Endothelial cell of umbilical vein (primary cell): ENCODE measurements around the gene CTTNBP2. TPM values are rescaled to one million over a fixed set of nuclear protein-coding genes. Genes with fewer than 3 reads are reported as not detected.

Experiments
- BruUV-seq: library from RNA; stranded (reverse); fragments of 400-500 nt; replicated peaks from 2 replicates; lab custom pipeline; 2021; lab: Mats Ljungman, UMichigan
- CTCF ChIA-PET: fragments of 300-600, 350-600 bp; sonication (Branson Sonifier 250); formaldehyde crosslinking; loops from one replicate; lab custom pipeline; 2021; ENCODE audit warnings: antibody characterized with exemption, inconsistent platforms; lab: Charles Lee
- POLR2A ChIA-PET: fragments of 300-600, 350-600 bp; sonication (Branson Sonifier 250); formaldehyde crosslinking; loops from one replicate; lab custom pipeline; 2021; ENCODE audit warnings: antibody characterized with exemption, inconsistent platforms; lab: Charles Lee
- DNase-seq: peaks from one replicate; pipeline ENCODE4 v3.0.0-alpha.2; 2011; ENCODE audit warnings: low read depth, low spot score
- FAIRE-seq: peaks from 2 replicates; lab custom pipeline; 2011; peaks lifted over from hg19 to GRCh38; lab: Jason Lieb, UNC
- H2AFZ ChIP-seq: 2 replicates; pipeline ENCODE4 v1.6.0; 2012; ENCODE audit warnings: low read depth, low read length, control low read depth, inconsistent platforms
- H3K27ac ChIP-seq: 2 replicates; pipeline ENCODE4 v1.5.1; 2011; ENCODE audit warnings: low read depth, mild to moderate bottlenecking, control low read depth, low read length, moderate library complexity; ENCODE audit not compliant: insufficient read depth
- H3K27me3 ChIP-seq, 2 experiments: 2 replicates each; pipeline versions ENCODE4 v1.6.0 to v1.6.1; 2011; ENCODE audit warnings: low read length in 2 of 2, mixed read lengths in 1 of 2; ENCODE audit not compliant: control insufficient read depth in 2 of 2, insufficient read depth in 2 of 2
- H3K36me3 ChIP-seq, 2 experiments: 2 replicates in 1 of 2; 3 replicates in 1 of 2; pipeline ENCODE4 v1.5.1; 2011; ENCODE audit warnings: low read length in 2 of 2, mild to moderate bottlenecking in 1 of 2, moderate library complexity in 1 of 2; ENCODE audit not compliant: control insufficient read depth in 2 of 2, insufficient read depth in 2 of 2; ENCODE audit errors: extremely low read depth in 1 of 2
- H3K4me1 ChIP-seq: 3 replicates; pipeline ENCODE4 v1.5.1; 2011; ENCODE audit warnings: mild to moderate bottlenecking, low read length; ENCODE audit not compliant: control insufficient read depth, insufficient read depth; ENCODE audit errors: extremely low read depth
- H3K4me2 ChIP-seq: 2 replicates; pipeline ENCODE4 v1.6.1; 2011; ENCODE audit warnings: low read length, control low read depth, mixed read lengths; ENCODE audit not compliant: insufficient read depth
- H3K4me3 ChIP-seq, 3 experiments: fragments of 200-600 bp in 1 of 3; sonication (generic), shearing (Covaris generic) in 1 of 3; replicated peaks in 1 of 3; 2 replicates each; pipeline ENCODE4 v1.5.1; 2011 to 2016; ENCODE audit warnings: control low read depth in 3 of 3, low read length in 3 of 3, mild to moderate bottlenecking in 2 of 3, inconsistent platforms in 1 of 3, low read depth in 1 of 3, moderate library complexity in 1 of 3; ENCODE audit not compliant: insufficient read depth in 1 of 3
- H3K79me2 ChIP-seq: 2 replicates; pipeline ENCODE4 v1.6.0; 2012; ENCODE audit warnings: low read length, inconsistent platforms; ENCODE audit not compliant: control insufficient read depth, insufficient read depth
- H3K9ac ChIP-seq: replicated peaks from 2 replicates; pipeline ENCODE3; 2011; ENCODE audit warnings: low read length, control low read depth; ENCODE audit not compliant: insufficient read depth; ENCODE audit errors: extremely low read depth
- H3K9me1 ChIP-seq: replicated peaks from 3 replicates; pipeline ENCODE4 v1.6.0; 2011; ENCODE audit warnings: mild to moderate bottlenecking, low read length; ENCODE audit not compliant: control insufficient read depth, insufficient read depth; ENCODE audit errors: extremely low read depth
- H3K9me3 ChIP-seq: replicated peaks from 2 replicates; pipeline ENCODE4 v1.5.1; 2012; ENCODE audit warnings: low read length, inconsistent platforms; ENCODE audit not compliant: control insufficient read depth, insufficient read depth
- H4K20me1 ChIP-seq: replicated peaks from 2 replicates; pipeline ENCODE3; 2011; ENCODE audit warnings: mild to moderate bottlenecking, low read length; ENCODE audit not compliant: control insufficient read depth, insufficient read depth; ENCODE audit errors: extremely low read depth
- CTCF ChIP-seq, 2 donors: IDR thresholded peaks; 1 replicate in 1 of 2; 2 replicates in 1 of 2; pipeline ENCODE4 v1.5.1; 2011; ENCODE audit warnings: low read length in 2 of 2, mild to moderate bottlenecking in 2 of 2, moderate library complexity in 2 of 2, control low read depth in 1 of 2, inconsistent platforms in 1 of 2, low read depth in 1 of 2; ENCODE audit not compliant: insufficient read depth in 1 of 2; ENCODE audit errors: extremely low read depth in 1 of 2
- EZH2 ChIP-seq: IDR thresholded peaks from 2 replicates; pipeline ENCODE4 v1.6.1; 2012; ENCODE audit warnings: borderline replicate concordance, low read depth, mild to moderate bottlenecking, moderate library complexity, low read length, inconsistent platforms; ENCODE audit not compliant: severe bottlenecking
- FOS ChIP-seq: IDR thresholded peaks from 2 replicates; pipeline ENCODE4 v1.6.1; 2011; ENCODE audit warnings: mild to moderate bottlenecking, low read length, moderate library complexity, borderline replicate concordance; ENCODE audit not compliant: insufficient read depth
- JUN ChIP-seq: IDR thresholded peaks from 2 replicates; pipeline ENCODE4 v1.6.1; 2011; ENCODE audit warnings: borderline replicate concordance, low read depth; ENCODE audit not compliant: insufficient read length, insufficient read depth
- MYC ChIP-seq: IDR thresholded peaks from one replicate; pipeline ENCODE4 v1.6.1; 2011; ENCODE audit warnings: mild to moderate bottlenecking, low read depth, low read length
- POLR2A ChIP-seq: IDR thresholded peaks from 2 replicates; pipeline ENCODE4 v1.6.1; 2012; ENCODE audit warnings: low read depth, mild to moderate bottlenecking, control low read depth, low read length
- POLR2AphosphoS5 ChIP-seq: IDR thresholded peaks from 2 replicates; pipeline ENCODE4 v1.6.1; 2012; ENCODE audit warnings: low read depth, mild to moderate bottlenecking, control low read depth, low read length, moderate library complexity; ENCODE audit not compliant: insufficient read depth
- dilution Hi-C: fragments of 300-500 bp; cut with MboI; formaldehyde crosslinking; loops from one replicate; pipeline ENCODE4 v1.15.0; 2019; ENCODE audit warnings: low sequenced_read_pairs; ENCODE audit not compliant: extremely low pct_ligation_motif_present
- intact Hi-C: fragments of 100-400 bp; cut with micrococcal nuclease; formaldehyde crosslinking; loops from one replicate; pipeline ENCODE4 v1.10.0; 2022
- polyA plus RNA-seq, 4 experiments: library from polyadenylated mRNA; depleted of rRNA in 3 of 4; stranded (reverse) in 3 of 4; unstranded in 1 of 4; fragments of >200 nt; gene quantifications; 2 replicates each; pipeline versions ENCODE4 v1.2.1 to v1.2.3, GENCODE V29; 2011 to 2012; ENCODE audit warnings: missing spikeins in 1 of 4
- total RNA-seq: library from RNA; stranded (reverse); gene quantifications from 2 replicates; pipeline ENCODE4 v1.2.3, GENCODE V29; 2021
- TF ChIP-seq, protein P1 (sequence below): IDR thresholded peaks from 2 replicates; pipeline ENCODE4 v1.6.1; 2011; ENCODE audit not compliant: insufficient read depth, insufficient read length

CTTNBP2 gene
- total and polyA plus RNA-seq, 2 donors (not counting 3 experiments of a cell fraction or from before 2014, with no cell fraction given) = 0.08 to 0.35 TPM

DNA sequence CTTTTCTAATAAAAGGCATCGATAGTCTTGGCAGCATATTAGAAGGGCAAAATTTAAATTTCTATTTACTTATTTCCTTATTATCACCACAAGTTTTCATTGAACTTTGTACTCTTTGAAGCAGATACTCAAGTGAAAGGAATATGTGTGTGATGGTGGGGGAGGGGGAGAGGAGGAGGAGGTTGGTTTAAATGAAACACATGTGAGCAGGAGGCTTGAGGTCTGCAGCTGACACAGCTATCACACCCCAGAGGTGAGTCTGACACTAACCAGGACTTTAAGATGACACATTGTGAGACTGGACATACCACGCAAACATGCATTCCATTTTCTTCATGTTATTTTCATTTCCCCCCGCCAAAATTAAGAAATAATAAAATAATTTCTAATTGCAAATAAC lies 63.3 kb downstream of the CTTNBP2 start:
- H3K27ac ChIP-seq = no peak overlapping the region
- H3K9me1 ChIP-seq = no peaks in the 10 kb centered on the region
- peaks cover 0 to 3% of the 10 kb centered on the region in 2 experiments for H3K27me3 ChIP-seq
- intact Hi-C loops (no loop called here), dilution Hi-C loops (no loop called here)
- H2AFZ ChIP-seq = no peak overlapping the region
- TF ChIP-seq FOS (no peak), MYC (no peak), POLR2A (no peak), CTCF (IDR thresholded peaks at IDR 0.05; ENCODE audit: extremely low read depth in 1 of 2, insufficient read depth in 1 of 2, low read depth in 1 of 2, low read length in 2 of 2) (no peak), EZH2 (no peak), JUN (no peak), POLR2AphosphoS5 (no peak)
- TF ChIP-seq, protein P1, sequence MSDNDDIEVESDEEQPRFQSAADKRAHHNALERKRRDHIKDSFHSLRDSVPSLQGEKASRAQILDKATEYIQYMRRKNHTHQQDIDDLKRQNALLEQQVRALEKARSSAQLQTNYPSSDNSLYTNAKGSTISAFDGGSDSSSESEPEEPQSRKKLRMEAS = no peak
- no peak overlapping the region for H3K4me2 ChIP-seq
- ChIA-PET CTCF (interaction anchor here (1.1 kb wide), 1 partner anchor 17 kb away, joined by 3 read pairs; no protein-coding TSS in a partner anchor), POLR2A (no interaction called here)
- BruUV-seq = no TSS peak
- FAIRE-seq (no peak), DNase-seq (no peak)
- H3K36me3 ChIP-seq = no peaks in the 10 kb centered on the region
- no peaks in the 10 kb centered on the region for H4K20me1 ChIP-seq
- H3K9me3 ChIP-seq = no peaks in the 10 kb centered on the region
- H3K4me1 ChIP-seq = no peaks in the 10 kb centered on the region
- no peak overlapping the region for H3K9ac ChIP-seq
- H3K4me3 ChIP-seq = no peak overlapping the region
- no peaks in the 10 kb centered on the region for H3K79me2 ChIP-seq
